ENCODE data around the gene TAF4B. TPM values are rescaled to one million over a fixed set of nuclear protein-coding genes. Genes with fewer than 3 reads are reported as not detected.

The TAF4B gene
- total RNA-seq, 1 donor from 2014 or later = 1.5 TPM

GRCh38 chr18:26267357-26267930, 41.2 kb downstream of the TAF4B start:
- DNase-seq (ENCODE audit: low read depth, low spot score) = no peak

GRCh38 chr18:26268454-26268853, 42.2 kb downstream of the TAF4B start:
- TF ChIP-seq CTCF (conservative IDR thresholded peaks at IDR 0.05) = no peak
- H3K4me1 Mint-ChIP-seq = no peaks in the 10 kb centered on the region
- DNase-seq (ENCODE audit: low read depth, low spot score) = no peak
- no peak overlapping the region for H3K27ac Mint-ChIP-seq (ENCODE audit: unreplicated experiment)
- H3K9me3 Mint-ChIP-seq = no peaks in the 10 kb centered on the region
- no peaks in the 10 kb centered on the region for H3K36me3 Mint-ChIP-seq (ENCODE audit: low read depth)
- no peaks in the 10 kb centered on the region for H3K27me3 Mint-ChIP-seq (ENCODE audit: low read depth)
- H3K4me3 Mint-ChIP-seq = no peak overlapping the region

More at GRCh38 chr18:26267357-26267930, 41.2 kb downstream of the TAF4B start:
- Mint-ChIP-seq H3K36me3 (ENCODE audit: low read depth) (no peaks in the 10 kb centered on the region), H3K27me3 (ENCODE audit: low read depth) (no peaks in the 10 kb centered on the region), H3K4me1 (no peaks in the 10 kb centered on the region), H3K9me3 (no peaks in the 10 kb centered on the region), H3K27ac (ENCODE audit: unreplicated experiment) (no peak overlapping the region), H3K4me3 (no peak overlapping the region)
- no peak for TF ChIP-seq CTCF (conservative IDR thresholded peaks at IDR 0.05)

- H3K4me1 Mint-ChIP-seq = no peaks in the 10 kb centered on the region
- H3K9me3 Mint-ChIP-seq = no peaks in the 10 kb centered on the region
- no peak overlapping the region for H3K4me3 Mint-ChIP-seq
- no peaks in the 10 kb centered on the region for H3K36me3 Mint-ChIP-seq (ENCODE audit: low read depth)
- DNase-seq (ENCODE audit: low read depth, low spot score) = no peak
- no peaks in the 10 kb centered on the region for H3K27me3 Mint-ChIP-seq (ENCODE audit: low read depth)
- no peak overlapping the region for H3K27ac Mint-ChIP-seq (ENCODE audit: unreplicated experiment)
- no peak for TF ChIP-seq CTCF (conservative IDR thresholded peaks at IDR 0.05)
These were observed 45.8 kb downstream of the TAF4B start for GRCh38 chr18:26271917-26272549.

GRCh38 chr18:26277374-26277773, 51.1 kb downstream of the TAF4B start:
- H3K27me3 Mint-ChIP-seq (ENCODE audit: low read depth) = no peaks in the 10 kb centered on the region

GRCh38 chr18:26279428-26279827, 53.2 kb downstream of the TAF4B start:
- H3K9me3 Mint-ChIP-seq = peaks cover 7% of the 10 kb centered on the region
- no peak overlapping the region for H3K27ac Mint-ChIP-seq (ENCODE audit: unreplicated experiment)
- H3K36me3 Mint-ChIP-seq (ENCODE audit: low read depth) = peaks cover 13% of the 10 kb centered on the region
- DNase-seq (ENCODE audit: low read depth, low spot score) = no peak
- TF ChIP-seq CTCF (conservative IDR thresholded peaks at IDR 0.05) = no peak
- no peaks in the 10 kb centered on the region for H3K27me3 Mint-ChIP-seq (ENCODE audit: low read depth)
- H3K4me3 Mint-ChIP-seq = no peak overlapping the region
- no peaks in the 10 kb centered on the region for H3K4me1 Mint-ChIP-seq

More at GRCh38 chr18:26277374-26277773, 51.1 kb downstream of the TAF4B start:
- Mint-ChIP-seq H3K4me3 (no peak overlapping the region), H3K27ac (ENCODE audit: unreplicated experiment) (no peak overlapping the region), H3K4me1 (no peaks in the 10 kb centered on the region), H3K36me3 (ENCODE audit: low read depth) (peaks cover 8% of the 10 kb centered on the region), H3K9me3 (peaks cover 7% of the 10 kb centered on the region)
- TF ChIP-seq CTCF (conservative IDR thresholded peaks at IDR 0.05) = no peak
- DNase-seq (ENCODE audit: low read depth, low spot score) = no peak

Measured in neural crest cell (in vitro differentiated cells).